ACC112 (cell line): ENCODE measurements around the gene CCDC40.

ENCODE experiments used
- H2AFZ ChIP-seq: fragments of 200-600 bp; sonication (generic); one replicate; pipeline ENCODE4 v1.6.0; 2017; ENCODE audit warnings: antibody characterized with exemption, low read length; ENCODE audit not compliant: unreplicated experiment
- H3K27ac ChIP-seq: fragments of 200-600 bp; sonication (generic); 2 replicates; pipeline ENCODE4 v1.5.1; 2014; ENCODE audit warnings: low read depth, mild to moderate bottlenecking, antibody characterized with exemption, low read length, moderate library complexity
- H3K27me3 ChIP-seq: fragments of 200-600 bp; sonication (generic); 2 replicates; pipeline ENCODE4 v1.6.1; 2014; ENCODE audit warnings: mild to moderate bottlenecking, antibody characterized with exemption, low read length, moderate library complexity, mixed read lengths; ENCODE audit not compliant: insufficient read depth
- H3K36me3 ChIP-seq: fragments of 200-600 bp; sonication (generic); 2 replicates; pipeline ENCODE4 v1.6.1; 2016; ENCODE audit warnings: mild to moderate bottlenecking, antibody characterized with exemption, low read length, moderate library complexity, mixed read lengths; ENCODE audit not compliant: insufficient read depth
- H3K4me1 ChIP-seq: fragments of 200-600 bp; sonication (generic); one replicate; pipeline ENCODE4 v1.6.1; 2016; ENCODE audit warnings: low read length, mixed read lengths; ENCODE audit not compliant: insufficient read depth, unreplicated experiment, control insufficient read depth
- H3K4me3 ChIP-seq: fragments of 200-600 bp; sonication (generic); 2 replicates; pipeline ENCODE4 v1.5.1; 2014; ENCODE audit warnings: mild to moderate bottlenecking, low read depth, low read length
- H3K79me2 ChIP-seq: fragments of 200-600 bp; sonication (generic); one replicate; pipeline ENCODE4 v1.6.0; 2016; ENCODE audit warnings: low read length; ENCODE audit not compliant: control insufficient read depth, unreplicated experiment, insufficient read depth

Gene CCDC40

GRCh38 chr17:80024206-80024972 lies 12.1 kb upstream of the CCDC40 start:
- Histone ChIP-seq H2AFZ (no peak overlapping the region), H3K4me1 (peaks cover 21% of the 10 kb centered on the region), H3K79me2 (peaks cover 42% of the 10 kb centered on the region), H3K36me3 (no peaks in the 10 kb centered on the region), H3K27ac (no peak overlapping the region), H3K27me3 (no peaks in the 10 kb centered on the region), H3K4me3 (no peak overlapping the region)

- Histone ChIP-seq H3K4me1 (peaks cover 28% of the 10 kb centered on the region), H3K27me3 (no peaks in the 10 kb centered on the region), H3K27ac (no peak overlapping the region), H3K36me3 (no peaks in the 10 kb centered on the region), H3K79me2 (peaks cover 48% of the 10 kb centered on the region), H2AFZ (no peak overlapping the region), H3K4me3 (no peak overlapping the region)
Measured at GRCh38 chr17:80025140-80025539, 11.3 kb upstream of the CCDC40 start.

GRCh38 chr17:80025796-80026195 lies 10.6 kb upstream of the CCDC40 start:
- no peaks in the 10 kb centered on the region for H3K36me3 ChIP-seq
- H3K4me3 ChIP-seq, result no peak overlapping the region
- peaks cover 54% of the 10 kb centered on the region for H3K79me2 ChIP-seq
- H2AFZ ChIP-seq, result no peak overlapping the region
- no peak overlapping the region for H3K27ac ChIP-seq
- no peaks in the 10 kb centered on the region for H3K27me3 ChIP-seq
- H3K4me1 ChIP-seq, result peaks cover 29% of the 10 kb centered on the region

GRCh38 chr17:80026359-80027042 lies 9.9 kb upstream of the CCDC40 start:
- Histone ChIP-seq H3K4me3 (no peak overlapping the region), H3K79me2 (peaks cover 61% of the 10 kb centered on the region), H3K4me1 (peaks cover 29% of the 10 kb centered on the region), H3K36me3 (no peaks in the 10 kb centered on the region), H2AFZ (no peak overlapping the region), H3K27me3 (no peaks in the 10 kb centered on the region), H3K27ac (no peak overlapping the region)

- Histone ChIP-seq H3K36me3 (no peaks in the 10 kb centered on the region), H3K4me3 (no peak overlapping the region), H2AFZ (no peak overlapping the region), H3K79me2 (peaks cover 61% of the 10 kb centered on the region), H3K27me3 (no peaks in the 10 kb centered on the region), H3K27ac (no peak overlapping the region), H3K4me1 (peaks cover 33% of the 10 kb centered on the region)
Measured at GRCh38 chr17:80027043-80027435, 9.4 kb upstream of the CCDC40 start.

GRCh38 chr17:80028030-80028429 lies 8.4 kb upstream of the CCDC40 start:
- Histone ChIP-seq H3K4me1 (peaks cover 42% of the 10 kb centered on the region), H3K36me3 (no peaks in the 10 kb centered on the region), H3K27me3 (no peaks in the 10 kb centered on the region), H3K79me2 (peaks cover 68% of the 10 kb centered on the region), H3K4me3 (peak overlapping the region; percentile 57), H2AFZ (no peak overlapping the region), H3K27ac (peak overlapping the region; percentile 85)

GRCh38 chr17:80029258-80029974 lies 7.0 kb upstream of the CCDC40 start:
- H3K27me3 ChIP-seq, result no peaks in the 10 kb centered on the region
- H3K36me3 ChIP-seq, result no peaks in the 10 kb centered on the region
- peaks cover 47% of the 10 kb centered on the region for H3K4me1 ChIP-seq
- peak overlapping the region; percentile 57 for H3K4me3 ChIP-seq
- peaks cover 78% of the 10 kb centered on the region for H3K79me2 ChIP-seq
- H3K27ac ChIP-seq, result peak overlapping the region; percentile 85
- no peak overlapping the region for H2AFZ ChIP-seq

GRCh38 chr17:80030730-80031410 lies 5.6 kb upstream of the CCDC40 start:
- no peaks in the 10 kb centered on the region for H3K27me3 ChIP-seq
- H3K79me2 ChIP-seq, result peaks cover 76% of the 10 kb centered on the region
- peaks cover 47% of the 10 kb centered on the region for H3K4me1 ChIP-seq
- no peak overlapping the region for H2AFZ ChIP-seq
- H3K36me3 ChIP-seq, result no peaks in the 10 kb centered on the region
- H3K4me3 ChIP-seq, result no peak overlapping the region
- no peak overlapping the region; the same call in 1 of the 2 replicates for H3K27ac ChIP-seq

- no peaks in the 10 kb centered on the region for H3K27me3 ChIP-seq
- H2AFZ ChIP-seq, result no peak overlapping the region
- no peaks in the 10 kb centered on the region for H3K36me3 ChIP-seq
- H3K27ac ChIP-seq, result no peak overlapping the region
- H3K4me1 ChIP-seq, result peaks cover 43% of the 10 kb centered on the region
- H3K4me3 ChIP-seq, result no peak overlapping the region
- H3K79me2 ChIP-seq, result peaks cover 70% of the 10 kb centered on the region
Measured at GRCh38 chr17:80031691-80032430, 4.6 kb upstream of the CCDC40 start.
